NCI-H146 (cell line): ENCODE data around the gene KCTD12.
"Not testable (repeated sequence)": the region's sequence is repeated elsewhere in the genome, so short reads cannot be mapped to it uniquely, and the experiment has no call there.

Experiments used
- DNase-seq: peaks from one replicate; lab custom pipeline; 2025; lab: John Stamatoyannopoulos, UW

Gene KCTD12

GRCh38 chr13:76886292-76887075 is at the start of gene KCTD12:
KCTD12 (minus strand) TSS chr13:76886405; CDS start chr13:76886148, 257 bp downstream.
- peak; percentile 97 for DNase-seq

DNA sequence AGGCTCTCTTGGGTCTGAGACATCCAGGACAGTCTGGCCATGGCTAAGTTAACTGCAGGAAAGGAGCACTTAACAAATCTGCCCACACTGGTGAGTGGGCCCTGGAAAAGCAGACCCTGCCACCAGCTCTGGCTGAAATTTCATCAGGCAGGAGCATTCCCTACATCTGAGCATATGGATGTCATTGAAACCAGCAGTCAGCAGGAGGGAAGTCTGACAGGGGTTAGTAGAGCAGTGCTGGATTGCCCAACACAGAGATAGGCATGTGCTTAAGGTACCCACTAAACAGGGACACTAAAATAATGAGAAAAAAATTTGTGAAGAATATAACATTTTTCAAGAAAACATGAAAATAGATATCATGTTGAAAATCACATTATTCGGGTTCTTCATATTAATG is 48.5 kb upstream of the KCTD12 start:
- DNase-seq, result no peak

GRCh38 chr13:76932076-76932475 is 45.9 kb upstream of the KCTD12 start:
- DNase-seq, result no peak

GRCh38 chr13:76929851-76930374 is 43.7 kb upstream of the KCTD12 start:
- no peak for DNase-seq

DNA sequence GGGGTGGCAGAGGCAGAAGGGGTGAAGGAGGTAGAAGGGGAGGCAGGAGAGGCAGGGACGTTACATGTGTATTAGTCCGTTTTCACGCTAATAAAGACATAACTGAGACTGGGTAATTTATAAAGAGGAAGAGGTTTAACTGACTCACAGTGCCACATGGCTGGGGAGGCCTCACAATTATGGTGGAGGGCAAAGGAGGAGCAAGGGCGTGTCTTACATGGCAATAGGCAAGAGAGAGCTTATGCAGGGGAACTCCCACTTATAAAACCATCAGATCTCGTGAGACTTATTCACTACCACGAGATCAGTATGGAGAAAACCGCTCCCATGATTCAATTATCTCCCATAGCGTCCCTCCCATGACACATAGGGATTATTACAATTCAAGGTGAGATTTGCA is 43.1 kb upstream of the KCTD12 start:
- DNase-seq, result no peak

GRCh38 chr13:76928456-76928855 is 42.3 kb upstream of the KCTD12 start:
- no peak for DNase-seq

- DNase-seq, result no peak
Observed at GRCh38 chr13:76927955-76928354, 41.8 kb upstream of the KCTD12 start.

DNA sequence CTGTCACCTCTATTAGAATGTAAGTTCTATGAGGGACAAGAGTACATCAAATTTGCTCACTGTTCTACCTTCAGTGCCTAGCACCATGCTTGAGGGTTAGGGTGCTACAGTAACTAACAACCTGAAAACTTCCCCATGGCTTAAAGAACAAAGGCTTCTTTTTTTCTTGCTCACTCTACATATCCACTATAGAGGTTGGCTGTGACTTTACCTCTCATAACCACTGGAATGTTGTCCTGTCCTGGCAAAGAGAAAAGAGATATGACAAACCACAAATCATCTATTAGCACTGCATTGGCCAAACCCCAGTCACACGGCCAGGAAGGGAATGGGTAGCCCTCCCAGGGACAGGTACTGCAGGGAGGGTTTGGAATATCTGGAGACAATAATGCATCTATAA is 38.9 kb upstream of the KCTD12 start:
- no peak for DNase-seq

DNA sequence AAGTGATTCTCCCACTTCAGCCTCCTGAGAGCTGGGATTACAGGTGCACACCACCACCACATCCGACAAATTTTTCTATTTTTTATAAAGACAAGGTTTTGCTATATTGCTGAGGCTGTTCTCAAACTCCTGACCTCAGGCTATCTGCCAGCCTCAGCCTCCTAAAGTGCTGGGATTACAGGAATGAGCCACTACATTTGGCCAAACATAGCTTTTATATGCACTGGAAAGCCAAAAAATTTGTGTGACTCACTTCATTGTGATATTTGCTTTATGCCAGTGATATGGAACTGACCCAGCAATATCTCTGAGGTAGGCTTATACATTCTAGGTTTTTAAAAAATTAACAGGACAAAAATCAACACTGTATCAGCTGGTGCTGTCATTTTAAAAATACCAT is 35.3 kb upstream of the KCTD12 start:
- no peak for DNase-seq

DNA sequence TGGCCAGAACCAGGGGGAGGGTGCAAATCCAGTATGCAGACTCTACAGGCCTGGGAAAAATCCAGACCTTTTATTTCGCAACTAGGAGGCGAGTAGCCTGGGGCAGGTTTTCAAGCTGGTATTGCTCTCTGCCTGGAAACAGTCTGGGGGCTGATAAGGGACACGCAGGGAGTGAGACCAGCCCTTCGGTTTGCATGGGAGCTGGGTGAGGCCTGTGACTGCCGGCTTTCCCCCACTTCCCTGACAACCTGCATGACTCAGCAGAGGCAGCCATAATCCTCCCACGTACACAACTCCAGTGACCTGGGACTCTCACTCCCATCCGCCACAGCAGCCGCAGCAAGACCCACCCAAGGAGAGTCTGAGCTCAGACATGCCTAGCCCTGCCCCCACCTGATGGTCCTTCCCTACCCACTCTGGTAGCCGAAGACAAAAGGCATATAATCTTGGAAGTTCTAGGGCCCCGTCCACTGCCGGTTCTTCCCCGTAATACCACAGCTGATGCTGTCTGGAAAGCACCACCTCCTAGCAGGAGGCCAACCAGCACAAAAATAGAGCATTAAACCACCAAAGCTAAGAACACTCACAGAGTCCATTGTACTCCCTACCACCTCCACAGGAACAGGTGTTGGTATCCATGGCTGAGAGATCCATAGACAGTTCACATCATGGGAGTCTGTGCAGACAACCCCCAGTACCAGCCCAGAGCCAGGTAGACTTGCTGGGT is 31.7 kb upstream of the KCTD12 start:
- DNase-seq, result not testable (repeated sequence)

GRCh38 chr13:76917095-76917494 is 30.9 kb upstream of the KCTD12 start:
- no peak for DNase-seq

DNA sequence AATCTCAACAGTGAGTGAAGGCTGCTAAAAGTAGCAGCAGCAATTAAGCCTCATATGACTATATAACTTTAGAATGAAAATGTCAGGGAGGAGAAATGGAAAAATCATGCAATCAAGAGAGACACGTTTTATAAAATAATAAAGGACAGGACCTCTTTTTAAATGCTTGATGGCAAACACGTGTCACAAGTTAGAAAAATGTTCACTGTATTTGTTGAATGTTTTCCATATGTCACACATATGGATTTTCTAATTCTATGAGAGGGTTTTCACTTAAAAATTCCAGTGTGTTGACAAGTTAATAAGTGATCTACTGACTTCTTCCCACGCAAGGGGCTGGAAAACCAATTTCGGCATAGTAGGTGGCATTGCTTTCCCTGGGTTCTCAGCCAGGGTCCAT is 27.7 kb upstream of the KCTD12 start:
- no peak for DNase-seq

DNA sequence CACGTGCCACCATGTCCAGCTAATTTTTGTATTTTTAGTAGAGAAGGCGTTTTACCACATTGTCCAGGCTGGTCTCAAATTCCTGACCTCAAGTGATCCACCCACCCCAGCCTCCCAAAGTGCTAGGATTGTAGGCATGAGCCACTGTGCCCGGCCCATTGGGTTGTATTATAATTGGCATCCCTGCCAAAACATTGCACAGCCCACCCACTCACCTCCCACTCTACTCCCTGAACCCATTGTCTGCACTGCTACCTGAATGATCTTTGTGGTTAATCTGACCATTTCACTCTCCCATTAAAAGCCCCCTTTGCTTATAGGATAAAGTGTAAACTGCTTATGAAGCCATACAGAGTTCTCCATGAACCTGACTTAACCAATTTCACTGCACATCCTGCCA is 26.3 kb upstream of the KCTD12 start:
- no peak for DNase-seq

GRCh38 chr13:76904507-76904906 is 18.3 kb upstream of the KCTD12 start:
- DNase-seq, result no peak

- DNase-seq, result peak; percentile 73
Observed at GRCh38 chr13:76903544-76904162, 17.4 kb upstream of the KCTD12 start.

GRCh38 chr13:76899066-76899465 is 12.9 kb upstream of the KCTD12 start:
- not testable (repeated sequence) for DNase-seq

DNA sequence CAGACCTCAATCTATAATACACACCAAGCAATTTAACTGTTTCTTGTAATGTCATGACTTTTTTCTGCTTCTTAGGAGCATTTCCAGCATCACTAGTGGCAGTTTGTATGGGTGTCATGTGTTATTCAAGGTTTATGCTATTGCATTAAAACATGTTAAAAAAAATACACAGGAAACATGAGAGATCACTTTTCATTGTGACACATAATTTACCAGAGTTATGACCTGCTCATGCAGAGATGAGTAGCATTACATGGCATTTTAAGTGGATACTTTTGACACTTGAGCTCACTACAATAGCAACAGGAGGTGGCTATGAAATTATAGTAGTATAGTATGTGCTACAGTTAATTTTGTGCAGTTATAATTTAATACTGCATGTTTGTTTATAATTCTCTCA is 11.0 kb upstream of the KCTD12 start:
- not testable (repeated sequence) for DNase-seq

GRCh38 chr13:76894401-76895110 is 8.4 kb upstream of the KCTD12 start:
- DNase-seq, result no peak

- DNase-seq, result no peak
Observed at GRCh38 chr13:76892488-76892887, 6.3 kb upstream of the KCTD12 start.

DNA sequence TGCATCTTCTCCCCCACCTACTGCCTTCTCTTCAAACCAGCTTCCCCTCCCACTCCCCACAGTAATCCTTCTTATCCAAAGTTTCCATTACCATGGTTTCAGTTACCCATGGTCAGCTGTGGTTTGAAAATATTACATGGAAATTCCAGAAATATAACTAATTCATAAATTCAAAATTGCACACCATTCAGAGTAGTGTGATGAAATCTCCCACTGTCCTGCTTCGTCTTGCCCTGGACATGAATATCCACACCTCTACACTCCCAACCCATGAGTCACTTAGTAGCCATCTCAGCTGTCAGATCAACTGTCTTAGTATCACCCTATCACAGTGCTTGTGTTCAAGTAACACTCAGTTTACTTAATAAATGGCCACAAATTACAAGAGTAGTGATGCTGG is 3.8 kb upstream of the KCTD12 start:
- no peak for DNase-seq

DNA sequence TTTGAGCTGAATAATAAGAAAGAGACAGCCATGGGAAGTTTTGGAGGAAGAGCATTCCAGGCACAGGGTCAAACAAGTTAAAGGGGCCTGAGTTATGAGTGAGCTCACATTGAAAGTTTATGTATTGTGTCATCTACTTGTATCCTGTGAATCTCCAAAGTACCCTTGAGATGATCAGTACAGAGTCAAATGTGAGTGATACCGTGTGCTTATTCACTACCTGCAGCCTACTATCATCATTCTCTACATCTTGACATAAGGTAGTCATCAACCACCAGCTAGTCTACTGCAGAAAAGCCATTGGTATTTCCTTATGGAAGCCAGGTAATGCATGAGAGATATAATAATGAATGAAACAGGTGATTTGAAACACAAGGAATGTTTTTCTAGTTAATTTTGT is 3.0 kb upstream of the KCTD12 start:
- DNase-seq, result no peak

DNA sequence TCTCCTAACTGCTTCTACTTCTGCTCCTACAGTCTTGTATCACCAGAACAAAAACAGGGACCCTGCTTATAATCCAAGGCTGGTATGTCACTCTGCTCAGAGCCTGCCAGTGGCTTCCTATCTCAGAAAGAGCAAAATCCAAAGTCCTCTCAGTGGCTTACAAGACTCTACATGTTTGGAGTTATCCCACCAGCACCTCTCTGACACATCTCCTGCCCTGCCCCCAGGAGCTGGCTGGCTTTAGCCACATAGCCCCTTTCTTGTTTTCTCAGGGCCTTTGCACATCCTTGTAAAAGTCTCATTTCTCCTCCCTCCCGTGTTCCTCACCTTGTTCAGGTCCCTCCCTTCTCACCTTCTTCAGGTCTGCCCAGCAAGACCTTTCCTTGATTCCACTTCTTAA is 2.2 kb upstream of the KCTD12 start:
- DNase-seq, result no peak
